HG02870 (cell line): ENCODE data around the gene OOSP1.
"Not testable (repeated sequence)": the region's sequence is repeated elsewhere in the genome, so short reads cannot be mapped to it uniquely, and the experiment has no call there.

Source experiments
- ATAC-seq: cut with Tn5 transposase; IDR thresholded peaks from one replicate; pipeline ENCODE4 v1.9.1; 2021; ENCODE audit warnings: mild to moderate bottlenecking, moderate library complexity; ENCODE audit not compliant: unreplicated experiment

Gene OOSP1, protein sequence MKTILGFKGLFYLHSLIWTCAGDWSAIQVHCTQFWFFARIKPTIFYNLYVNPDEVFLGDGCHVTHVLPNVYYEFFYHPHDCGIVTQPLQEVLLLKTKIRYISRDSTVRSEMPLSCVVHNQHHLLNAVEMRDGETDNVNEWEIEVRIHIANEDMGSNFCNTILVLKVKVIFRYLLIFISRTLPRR

DNA sequence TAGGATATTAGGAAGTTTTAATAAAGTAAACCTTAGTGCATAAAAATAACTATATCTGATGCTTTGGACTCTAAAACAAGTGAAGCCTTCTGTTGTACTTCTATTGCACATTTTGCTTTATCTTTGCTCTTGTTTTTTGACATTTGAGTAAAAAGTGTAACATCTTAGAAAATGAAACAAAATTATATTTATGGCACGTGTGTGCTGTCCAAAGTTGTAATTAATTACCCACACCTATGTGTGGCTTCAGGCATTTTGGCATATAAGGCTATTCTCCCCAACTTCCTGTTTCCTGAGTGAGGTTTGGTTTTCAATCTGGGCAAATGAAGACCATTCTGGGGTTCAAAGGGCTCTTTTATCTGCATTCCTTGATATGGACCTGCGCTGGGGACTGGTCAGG, at the start of gene OOSP1:
Gene OOSP1 (plus strand): TSS at position 301 of the 400 bp plus-strand sequence. CDS start 23 bp downstream, at position 324.
- ATAC-seq = no peak

DNA sequence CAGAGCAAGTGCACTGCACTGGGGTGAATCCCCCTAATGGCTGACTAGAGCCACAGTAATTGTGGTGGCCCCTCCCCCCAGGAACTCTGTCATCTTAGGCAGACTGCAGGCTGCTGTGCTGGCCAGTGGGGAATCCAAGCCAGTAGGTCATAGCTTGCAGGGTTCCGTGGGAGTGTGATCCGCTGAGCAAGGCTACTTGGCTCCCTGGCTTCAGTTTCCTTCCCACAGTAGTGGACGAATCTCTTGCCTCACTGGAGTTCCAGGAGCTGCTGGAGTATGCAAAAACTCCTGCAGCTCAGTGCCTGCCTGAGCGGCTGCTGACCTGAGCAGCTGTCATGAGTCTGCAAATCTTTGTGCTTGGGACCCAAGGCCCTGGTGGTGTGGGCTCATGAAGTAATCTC, 46.5 kb upstream of the OOSP1 start:
- no peak for ATAC-seq

DNA sequence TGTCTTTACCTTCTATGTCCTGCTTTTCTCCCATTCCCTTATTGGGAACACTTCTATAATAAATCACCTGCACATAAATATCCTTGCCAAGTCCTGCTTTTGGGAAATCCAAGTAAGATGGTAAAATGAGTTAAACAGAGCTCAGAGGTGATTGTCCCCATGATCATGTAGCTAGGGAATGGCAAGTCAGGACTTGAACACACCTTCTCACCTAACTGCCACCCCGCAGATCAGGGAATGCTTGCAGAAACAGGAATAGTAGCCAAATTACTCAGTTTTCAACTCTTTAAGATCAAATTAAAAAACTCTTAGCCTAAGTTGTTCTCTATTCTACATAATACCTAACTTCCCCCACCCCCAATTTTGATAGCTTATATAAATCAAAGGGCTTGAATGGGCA, 43.6 kb upstream of the OOSP1 start:
- ATAC-seq = no peak

DNA sequence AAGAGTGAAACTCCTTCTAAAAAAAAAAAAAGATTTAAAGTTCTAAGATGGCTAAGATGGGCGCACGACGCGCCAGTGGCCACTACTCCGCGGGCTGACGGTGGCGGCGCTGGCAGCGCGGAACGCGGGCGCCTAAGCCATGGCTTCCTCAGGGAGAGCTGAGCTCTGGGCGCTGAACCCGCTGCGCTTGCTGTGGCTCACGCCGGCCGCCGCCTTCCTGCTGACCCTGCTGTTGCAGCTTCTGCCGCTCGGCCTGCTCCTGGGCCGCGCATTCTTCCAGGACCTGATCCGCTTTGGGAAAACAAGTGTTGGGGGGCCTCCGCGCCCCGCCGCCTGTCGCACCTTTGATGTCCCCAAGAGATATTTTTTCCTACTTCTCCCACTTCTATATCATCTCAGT, 40.2 kb upstream of the OOSP1 start:
- no peak for ATAC-seq

DNA sequence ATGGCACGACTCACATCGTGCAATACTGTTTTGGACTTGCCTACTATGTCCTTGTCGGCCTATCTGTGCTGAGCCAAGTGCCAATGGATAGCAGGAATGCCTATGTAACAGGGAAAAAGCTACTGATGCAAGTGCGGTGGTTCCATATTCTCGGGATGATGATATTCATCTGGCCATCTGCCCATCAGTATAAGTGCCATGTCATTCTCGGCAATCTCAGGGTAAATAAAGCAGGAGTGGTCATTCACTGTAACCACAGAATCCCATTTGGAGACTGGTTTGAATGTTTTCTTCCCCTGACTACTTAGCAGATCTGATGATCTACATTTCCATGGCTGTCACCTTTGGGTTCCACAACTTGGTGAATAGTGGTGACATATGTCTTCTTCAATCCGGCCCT, 39.6 kb upstream of the OOSP1 start:
- no peak for ATAC-seq

DNA sequence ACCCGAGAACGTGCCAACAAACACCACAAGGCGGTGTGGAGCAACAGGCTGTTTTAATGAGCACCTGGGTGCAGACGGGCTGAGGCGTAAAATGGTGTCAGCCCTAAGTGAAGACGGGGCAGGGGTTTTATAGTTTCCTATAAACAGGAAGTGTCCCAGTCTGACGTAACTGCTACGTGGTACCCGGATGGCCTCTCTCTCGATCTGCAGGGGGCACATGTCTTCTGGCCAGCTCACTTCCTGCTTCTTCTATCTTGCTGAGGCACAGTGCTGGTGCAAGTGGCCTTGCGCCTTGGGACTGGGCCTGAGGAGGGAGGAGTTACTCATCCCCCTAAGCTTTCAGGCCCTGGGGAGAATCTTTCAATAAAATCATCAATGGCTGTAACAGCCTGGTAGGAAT, 38.7 kb upstream of the OOSP1 start:
- no peak for ATAC-seq

DNA sequence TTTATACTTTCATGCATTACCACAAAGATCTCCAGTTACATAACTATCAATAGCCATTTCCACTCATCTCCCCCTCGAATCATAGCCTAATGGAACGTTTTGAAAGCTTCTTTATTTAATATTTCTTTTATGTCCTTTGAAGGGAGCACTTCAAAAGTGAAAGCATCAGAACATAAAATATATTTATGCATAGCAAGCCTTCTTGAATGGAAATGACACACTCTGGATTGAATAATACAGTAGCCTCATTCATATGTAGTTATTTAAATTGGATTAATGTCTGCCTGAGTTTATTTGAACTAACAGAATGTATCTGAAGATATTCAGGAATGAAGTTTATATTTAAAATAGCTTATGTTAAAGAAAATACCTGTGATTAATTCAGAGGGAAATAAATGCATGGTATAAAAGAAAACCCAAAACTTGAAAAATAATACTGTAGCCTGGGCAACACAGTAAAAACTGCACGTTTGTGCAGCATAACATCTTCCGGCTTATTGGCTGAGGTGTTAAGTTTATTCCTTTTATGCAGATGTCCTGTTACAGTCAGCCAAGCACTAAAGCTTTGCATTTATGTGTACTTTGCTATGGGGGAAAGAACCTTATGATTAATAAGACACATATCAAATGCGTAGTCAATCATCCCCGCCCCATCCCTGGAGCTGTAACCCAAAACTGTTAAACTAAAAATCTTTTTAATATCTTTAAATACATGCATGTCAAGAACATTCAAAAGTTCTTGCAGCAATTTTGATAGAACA, 37.7 kb upstream of the OOSP1 start:
- no peak for ATAC-seq

DNA sequence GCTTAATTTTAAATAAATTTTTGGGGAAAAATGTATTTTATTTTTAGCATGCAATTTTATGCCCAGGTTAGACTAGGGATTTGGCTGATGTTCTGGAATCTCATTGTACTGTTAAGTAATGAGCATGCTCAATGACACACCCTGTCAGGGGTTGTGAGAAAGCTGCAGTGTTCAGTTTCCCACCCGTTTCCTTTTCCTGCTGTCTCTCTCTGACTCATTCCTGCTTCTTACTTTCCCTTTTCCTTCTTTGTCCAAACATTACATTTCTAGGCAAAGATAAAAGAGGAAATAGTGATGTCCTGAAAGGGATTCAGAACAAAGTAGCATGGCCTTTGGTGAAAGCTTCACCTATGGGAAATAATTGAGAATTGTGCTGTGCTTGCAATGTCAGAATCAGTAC, 36.9 kb upstream of the OOSP1 start:
- ATAC-seq = no peak

DNA sequence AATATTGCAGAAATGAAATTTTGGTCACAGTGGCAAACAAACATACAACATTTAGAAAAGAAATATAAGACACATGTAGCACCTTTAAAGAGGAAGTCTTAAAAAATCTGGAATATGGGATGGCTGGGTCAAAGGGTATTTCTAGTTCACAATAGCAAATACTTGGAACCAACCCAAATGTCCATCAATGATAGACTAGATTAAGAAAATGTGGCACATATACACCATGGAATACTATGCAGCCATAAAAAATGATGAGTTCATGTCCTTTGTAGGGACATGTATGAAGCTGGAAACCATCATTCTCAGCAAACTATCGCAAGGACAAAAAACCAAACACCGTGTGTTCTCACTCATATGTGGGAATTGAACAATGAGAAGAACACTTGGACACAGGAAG, 34.7 kb upstream of the OOSP1 start:
- not testable (repeated sequence) for ATAC-seq

DNA sequence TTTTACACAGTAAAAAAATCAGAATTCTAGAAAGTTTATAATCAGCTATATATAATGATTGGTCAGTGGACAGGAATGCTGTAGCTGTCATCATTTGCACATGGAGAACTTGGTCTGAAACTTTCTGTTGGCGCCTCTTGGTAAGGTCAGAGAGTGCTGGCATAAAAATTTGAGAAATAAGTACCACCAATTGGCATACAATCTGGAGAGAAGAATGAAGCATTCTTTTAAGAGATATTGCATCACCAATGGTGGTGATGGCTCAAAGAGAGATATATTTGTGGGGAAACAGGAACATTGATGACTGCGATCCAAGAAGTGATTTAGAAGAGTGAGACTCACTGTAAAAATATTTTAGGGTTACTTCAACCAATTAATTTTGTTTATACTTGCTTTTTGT, 19.8 kb upstream of the OOSP1 start:
- ATAC-seq = no peak

DNA sequence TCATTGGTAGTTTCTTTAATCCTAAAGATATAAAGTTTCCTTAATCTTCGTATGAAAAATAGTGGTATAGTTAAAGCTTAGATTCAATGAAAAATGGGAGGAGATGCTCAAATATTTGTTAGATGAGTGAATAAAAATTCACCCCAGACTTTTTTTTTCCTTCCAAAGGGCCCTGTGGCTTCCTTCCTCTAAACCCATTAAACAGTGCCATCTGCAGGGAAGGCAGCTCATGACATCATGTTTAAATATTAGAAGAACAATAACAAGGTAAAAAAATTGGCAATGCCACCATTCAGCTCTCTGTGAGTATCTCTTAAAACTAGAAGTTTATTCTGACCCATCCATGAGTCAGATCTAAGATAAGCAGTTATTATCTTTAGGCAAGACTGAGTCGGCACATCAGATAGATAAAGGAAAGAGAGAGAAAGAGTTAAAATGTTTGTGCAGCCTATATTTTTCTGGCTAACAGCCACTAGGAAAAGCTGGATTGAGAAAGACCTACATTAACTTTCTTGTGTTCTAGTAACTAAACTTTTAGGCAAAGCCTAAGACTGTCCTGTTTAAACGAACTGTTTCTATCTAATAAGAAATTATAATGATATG, 19.1 kb upstream of the OOSP1 start:
- no peak for ATAC-seq

DNA sequence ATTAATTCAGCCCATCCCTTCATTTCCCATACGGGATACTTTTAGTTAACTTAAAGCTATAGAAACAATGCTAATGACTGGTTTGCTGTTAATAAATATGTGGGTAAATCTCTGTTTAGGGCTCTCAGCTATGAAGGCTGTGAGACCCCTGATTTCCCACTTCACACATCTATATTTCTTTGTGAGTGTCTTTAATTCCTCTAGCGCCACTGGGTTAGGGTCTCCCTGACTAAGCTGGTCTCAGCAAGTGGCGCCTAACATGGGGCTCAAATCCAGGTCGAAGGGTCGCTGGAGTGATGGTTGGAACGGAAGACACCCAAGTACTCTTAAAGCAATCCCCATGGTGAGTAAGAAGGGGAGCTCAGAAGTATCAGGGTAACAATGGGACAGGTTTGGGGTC, 14.4 kb upstream of the OOSP1 start:
- no peak for ATAC-seq

DNA sequence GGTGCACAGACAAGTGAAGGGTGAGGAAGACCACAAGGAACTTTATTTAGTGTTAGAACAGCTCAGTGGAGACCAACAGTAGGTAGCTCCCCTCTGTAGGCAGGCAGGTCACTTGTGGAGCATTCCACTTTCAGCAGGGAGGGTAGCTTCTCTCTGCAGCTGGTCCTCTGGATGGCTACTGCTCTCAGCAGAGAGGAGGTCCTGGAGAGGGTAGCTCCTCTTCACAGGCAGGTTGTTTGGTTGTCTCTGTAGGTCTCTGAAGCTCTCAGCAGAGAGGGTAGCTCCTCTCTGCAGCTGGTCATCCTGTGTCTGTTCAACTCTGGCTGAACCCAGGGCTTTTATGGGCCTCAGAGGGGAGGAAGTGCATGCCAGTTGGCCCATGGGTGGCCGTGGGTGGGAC, 6.5 kb upstream of the OOSP1 start:
- no peak for ATAC-seq

DNA sequence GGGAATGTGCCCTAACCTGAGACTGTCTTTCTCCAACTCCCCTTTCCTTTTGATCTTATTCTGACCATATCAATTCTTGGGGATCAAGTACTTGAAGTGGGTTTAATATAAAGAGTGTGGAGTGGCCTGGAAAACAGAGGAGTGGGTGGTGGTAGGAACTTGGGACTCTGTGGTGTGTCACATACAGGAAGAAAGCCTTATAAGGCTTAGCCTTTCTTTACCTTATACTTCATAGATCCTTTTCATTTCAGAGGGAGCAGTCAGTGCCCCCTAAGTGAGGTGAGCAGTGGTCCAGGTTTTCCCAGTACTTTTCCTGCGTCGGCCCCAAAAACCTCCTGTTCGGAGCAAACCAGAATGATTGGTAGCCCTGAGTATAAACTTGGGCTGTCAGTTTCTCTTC, 486 bp downstream of the OOSP1 start:
- no peak for ATAC-seq

DNA sequence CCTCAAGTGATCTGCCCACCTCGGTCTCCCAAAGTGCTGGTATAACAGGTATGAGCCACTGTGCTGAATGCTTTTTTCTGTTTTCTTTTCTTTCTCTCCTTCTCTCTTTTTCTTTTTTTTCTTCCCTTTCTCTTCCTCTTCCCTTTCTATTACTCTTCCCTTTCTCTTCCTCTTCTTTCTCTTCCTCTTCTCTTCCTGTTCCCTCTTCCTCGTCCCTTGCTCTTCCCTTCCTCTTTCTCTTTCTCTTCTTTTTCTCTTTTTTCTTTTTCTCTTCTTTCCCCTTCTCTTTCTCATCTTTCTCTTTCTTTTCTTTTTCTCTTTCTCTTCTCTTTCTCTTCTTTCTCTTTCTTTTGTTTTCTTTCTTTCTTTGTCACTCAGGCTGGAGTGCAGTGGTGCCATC, 1.2 kb downstream of the OOSP1 start:
- no peak for ATAC-seq

DNA sequence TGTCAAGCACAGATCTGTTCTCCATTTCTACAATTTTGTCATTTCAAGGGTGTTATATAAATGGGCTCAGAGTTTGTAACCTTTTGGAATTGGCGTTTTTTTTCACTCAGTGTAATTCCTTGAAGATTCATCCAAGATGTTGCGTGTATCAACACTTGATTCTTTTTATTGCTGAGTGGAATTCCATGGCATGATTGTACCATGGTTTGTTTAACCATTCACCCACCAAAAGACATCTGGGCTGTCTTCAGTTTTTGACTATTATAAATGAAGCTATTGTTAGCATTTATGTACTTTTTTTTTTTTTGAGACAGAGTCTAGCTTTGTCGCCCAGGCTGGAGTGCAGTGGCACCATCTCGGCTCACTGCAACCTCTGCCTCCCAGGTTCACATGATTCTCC, 2.9 kb downstream of the OOSP1 start:
- ATAC-seq = no peak

DNA sequence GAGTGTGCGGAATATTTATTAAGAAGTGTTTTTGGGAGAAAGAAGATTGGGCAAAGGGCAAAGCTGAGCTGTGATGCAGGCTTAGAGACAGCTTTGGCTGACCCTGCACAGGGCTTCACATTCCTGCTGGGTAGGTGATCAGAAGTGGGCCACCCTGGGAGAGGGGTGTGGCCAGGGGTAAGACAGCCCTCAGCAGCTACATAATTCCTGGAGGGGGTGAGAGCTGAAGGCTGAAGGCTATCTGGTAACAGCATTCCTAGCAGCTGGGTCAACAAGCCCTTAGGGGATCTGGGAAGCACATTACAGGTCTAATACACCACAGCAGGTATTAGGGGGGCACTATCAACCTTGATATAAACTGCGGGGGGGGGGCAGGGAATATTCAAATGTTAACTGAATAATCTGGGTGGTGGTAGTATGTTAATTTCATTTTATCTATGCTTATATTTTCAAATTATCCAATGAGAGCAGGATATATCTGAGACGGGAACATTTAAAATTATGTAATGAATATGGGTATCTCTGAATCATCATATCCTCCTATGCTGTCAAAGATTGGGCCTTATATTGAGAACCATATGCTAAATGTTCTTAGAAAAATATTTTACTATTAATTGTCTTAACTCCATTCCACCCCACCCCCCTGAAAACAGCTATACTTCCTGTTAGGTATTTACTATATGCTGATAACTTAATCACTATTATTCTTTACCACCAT, 5.9 kb downstream of the OOSP1 start:
- ATAC-seq = no peak

DNA sequence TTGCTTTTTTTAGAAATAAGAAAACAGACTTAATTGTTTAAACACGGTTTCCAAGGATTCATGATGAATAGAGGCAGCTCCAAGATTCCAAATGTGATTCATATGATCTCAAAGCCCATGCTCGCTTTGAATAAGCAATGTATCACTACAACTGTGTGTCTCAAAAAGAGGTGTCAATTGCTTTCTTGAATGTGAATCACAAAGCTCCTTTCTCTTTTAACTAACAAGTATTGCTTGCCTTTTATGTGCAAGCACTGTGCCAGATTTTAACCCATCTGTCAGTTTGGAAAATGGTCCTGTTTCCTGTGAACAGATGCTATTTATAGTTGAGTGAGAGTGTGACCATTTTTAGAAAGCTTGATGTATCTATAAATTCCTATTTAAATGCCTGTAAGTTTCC, 6.5 kb downstream of the OOSP1 start:
- no peak for ATAC-seq

DNA sequence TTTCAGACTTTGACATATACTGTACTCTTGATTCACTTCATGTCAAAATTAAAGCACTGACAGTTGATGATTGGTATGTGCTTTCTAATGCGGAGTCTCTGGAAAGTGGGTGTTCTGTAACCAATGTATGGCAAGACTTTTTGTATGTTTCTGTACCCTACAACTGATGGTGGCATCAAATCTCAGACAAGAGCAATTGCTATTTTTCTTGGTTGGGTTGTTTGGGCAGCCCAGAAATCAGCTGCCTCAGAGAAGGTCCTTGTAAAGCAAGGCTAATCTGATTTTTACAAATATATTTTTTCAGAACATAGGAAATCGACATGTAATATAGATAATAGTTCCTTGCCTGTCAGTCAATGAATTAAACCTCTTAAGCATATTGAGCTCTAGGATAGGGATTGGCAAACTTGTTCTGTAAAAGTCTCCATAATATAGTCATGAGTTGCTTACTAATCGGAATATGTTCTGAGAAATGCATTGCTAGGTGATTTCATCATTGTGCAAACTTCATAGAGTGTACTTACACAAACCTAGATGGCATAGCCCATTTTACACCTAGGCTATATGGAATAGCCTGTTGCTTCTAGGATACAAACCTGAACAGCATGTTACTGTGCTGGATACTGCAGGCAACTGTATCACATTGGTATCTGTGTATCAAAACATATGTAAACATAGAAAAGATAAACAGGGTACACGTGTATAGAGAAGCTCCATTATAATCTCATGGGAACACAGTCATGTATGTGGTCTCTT, 15.4 kb downstream of the OOSP1 start:
- no peak for ATAC-seq

DNA sequence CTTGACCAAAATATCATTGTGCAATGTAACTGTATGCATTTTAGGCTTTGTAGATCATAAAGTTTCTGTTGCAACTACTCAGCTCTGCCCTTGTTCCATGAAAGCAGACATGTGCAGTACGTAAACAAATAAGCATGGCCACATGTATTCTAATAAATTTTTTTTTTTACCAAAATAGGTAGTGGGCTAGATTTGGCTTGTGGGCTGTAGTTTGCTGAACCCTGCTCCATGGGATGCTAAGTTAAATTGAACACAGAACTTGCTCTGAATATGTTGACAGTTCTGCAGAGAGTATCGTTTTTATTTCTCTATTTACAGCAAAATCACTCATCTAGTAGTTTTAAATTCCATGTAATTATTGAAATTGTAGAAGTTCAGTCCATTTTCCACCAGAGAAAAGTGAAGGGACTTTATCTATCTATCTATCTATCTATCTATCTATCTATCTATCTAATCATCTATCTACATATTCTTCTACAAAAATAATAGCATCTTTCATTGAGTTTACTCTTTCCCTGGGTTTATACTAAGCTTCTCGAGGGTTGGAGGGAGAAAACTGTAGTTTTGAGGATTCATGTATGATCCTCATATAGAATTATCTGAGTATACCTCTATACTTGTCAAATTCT, 16.1 kb downstream of the OOSP1 start:
- ATAC-seq = no peak

DNA sequence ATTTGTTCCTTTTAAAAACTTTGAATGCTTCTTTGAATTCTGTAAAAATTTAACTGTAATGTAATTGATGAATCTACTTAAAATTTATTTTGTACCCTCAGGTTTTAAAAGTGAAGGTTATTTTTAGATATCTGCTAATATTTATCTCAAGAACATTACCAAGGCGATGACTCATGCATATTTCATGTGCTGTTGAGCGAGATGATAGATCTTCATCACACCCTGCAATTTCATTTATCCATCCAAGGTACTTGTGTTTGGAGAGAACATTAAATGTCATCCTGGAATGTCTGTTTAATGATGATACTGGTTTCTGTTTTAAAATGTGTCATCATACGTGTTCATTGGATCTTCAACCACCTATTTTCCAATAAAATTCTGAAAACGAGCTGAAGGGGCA, 18.9 kb downstream of the OOSP1 start:
- ATAC-seq = no peak
